Mucosa of descending colon (tissue), 3 donors: ENCODE data around the gene TUT4. TPM values are rescaled to one million over a fixed set of nuclear protein-coding genes. Genes with fewer than 3 reads are reported as not detected.
A peak's percentile ranks its signal among the peaks of the same experiment; 100 is the strongest.

Source experiments
- ATAC-seq: fragments of 200-7000 bp; cut with Tn5 transposase; one replicate; pipeline ENCODE4 v1.9.1; 2020; ENCODE audit warnings: mild to moderate bottlenecking, moderate library complexity
- DNase-seq, 3 donors: peaks; one replicate each; pipeline ENCODE4 v3.0.0-alpha.2; 2020
- H3K36me3 ChIP-seq: fragments of 200-600 bp; one replicate; pipeline ENCODE4 v1.8.0; 2021; ENCODE audit warnings: low read depth, mild to moderate bottlenecking
- H3K4me1 ChIP-seq: fragments of 200-600 bp; one replicate; pipeline ENCODE4 v1.8.0; 2021; ENCODE audit warnings: low read depth, mild to moderate bottlenecking
- H3K4me3 ChIP-seq: fragments of 200-600 bp; one replicate; pipeline ENCODE4 v1.8.0; 2021; ENCODE audit warnings: mild to moderate bottlenecking
- H3K9me3 ChIP-seq: fragments of 200-600 bp; one replicate; pipeline ENCODE4 v1.8.0; 2021; ENCODE audit warnings: mild to moderate bottlenecking
- intact Hi-C, 2 donors: fragments of 100-400 bp; cut with DNase I in 1 of 2; cut with micrococcal nuclease in 1 of 2; formaldehyde crosslinking; loops; one replicate each; pipeline versions ENCODE4 v1.11.0 to v1.11.1; 2022; cut with DNase I, micrococcal nuclease
- total RNA-seq, 3 donors: library from RNA; stranded (reverse); fragmentation: NEBNext Ultra II Directional in 2 of 3; extraction: Animal tissue kit (Norgen Biotek cat#: 25700) in 2 of 3; gene quantifications; one replicate each; pipeline versions ENCODE4 v1.2.1 to v1.2.4, GENCODE V29; 2021 to 2023
- TF ChIP-seq, protein P1 (sequence below): fragments of 200-600 bp; IDR thresholded peaks from one replicate; pipeline ENCODE4 v1.8.0; 2022; ENCODE audit warnings: antibody characterized with exemption, mild to moderate bottlenecking
- donor health status: DM: no; HTN: no; CAD: no; lungs with moderate emphysema.
- donor health status: DM: no; HTN: no; CAD: no.
- donor health status: DM: no; HTN: yes; CAD: no.

The TUT4 gene
- total RNA-seq, 3 donors from 2014 or later: 17.9 to 51.7 (median 20.8) TPM

DNA sequence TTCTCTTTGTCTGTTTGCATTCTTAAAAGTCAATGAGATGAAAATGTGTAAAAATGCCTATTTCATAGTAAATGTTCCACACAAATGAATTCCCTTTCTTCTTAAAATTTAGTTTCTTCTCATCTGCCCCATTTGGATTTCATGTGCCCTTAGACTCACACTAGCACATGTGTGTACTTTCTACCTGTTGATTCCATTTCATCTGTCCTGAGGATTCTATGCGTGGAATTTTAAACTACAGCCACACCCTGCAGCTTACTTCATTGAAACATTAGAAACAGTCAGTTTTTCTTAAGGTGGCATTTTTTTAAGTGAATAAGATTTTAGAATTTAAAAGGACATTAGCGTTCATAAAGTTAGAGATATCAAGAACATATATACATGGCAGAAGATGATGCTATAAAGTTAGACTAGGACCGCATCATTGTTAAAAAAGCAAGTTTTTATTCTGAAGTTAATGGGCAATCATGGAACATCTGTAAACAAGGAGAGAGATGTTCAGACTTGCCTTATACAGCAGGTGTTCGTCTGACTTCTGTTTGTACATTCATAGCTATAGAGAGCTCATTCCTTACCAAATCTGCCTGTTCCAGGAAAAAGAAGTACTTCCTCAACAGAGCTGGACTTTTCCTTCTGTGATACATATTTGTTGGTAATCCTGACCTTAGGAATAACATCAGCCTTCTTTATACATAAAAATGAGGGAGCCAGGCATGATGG, 3.9 kb upstream of the TUT4 start:
- DNase-seq: no peak
- no peaks in the 10 kb centered on the region for H3K9me3 ChIP-seq
- intact Hi-C loops: no loop called here
- no peak for ATAC-seq
- no peaks in the 10 kb centered on the region for H3K4me1 ChIP-seq
- H3K36me3 ChIP-seq: no peaks in the 10 kb centered on the region
- H3K4me3 ChIP-seq: no peak overlapping the region
- TF ChIP-seq, protein P1, sequence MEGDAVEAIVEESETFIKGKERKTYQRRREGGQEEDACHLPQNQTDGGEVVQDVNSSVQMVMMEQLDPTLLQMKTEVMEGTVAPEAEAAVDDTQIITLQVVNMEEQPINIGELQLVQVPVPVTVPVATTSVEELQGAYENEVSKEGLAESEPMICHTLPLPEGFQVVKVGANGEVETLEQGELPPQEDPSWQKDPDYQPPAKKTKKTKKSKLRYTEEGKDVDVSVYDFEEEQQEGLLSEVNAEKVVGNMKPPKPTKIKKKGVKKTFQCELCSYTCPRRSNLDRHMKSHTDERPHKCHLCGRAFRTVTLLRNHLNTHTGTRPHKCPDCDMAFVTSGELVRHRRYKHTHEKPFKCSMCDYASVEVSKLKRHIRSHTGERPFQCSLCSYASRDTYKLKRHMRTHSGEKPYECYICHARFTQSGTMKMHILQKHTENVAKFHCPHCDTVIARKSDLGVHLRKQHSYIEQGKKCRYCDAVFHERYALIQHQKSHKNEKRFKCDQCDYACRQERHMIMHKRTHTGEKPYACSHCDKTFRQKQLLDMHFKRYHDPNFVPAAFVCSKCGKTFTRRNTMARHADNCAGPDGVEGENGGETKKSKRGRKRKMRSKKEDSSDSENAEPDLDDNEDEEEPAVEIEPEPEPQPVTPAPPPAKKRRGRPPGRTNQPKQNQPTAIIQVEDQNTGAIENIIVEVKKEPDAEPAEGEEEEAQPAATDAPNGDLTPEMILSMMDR: no peak

DNA sequence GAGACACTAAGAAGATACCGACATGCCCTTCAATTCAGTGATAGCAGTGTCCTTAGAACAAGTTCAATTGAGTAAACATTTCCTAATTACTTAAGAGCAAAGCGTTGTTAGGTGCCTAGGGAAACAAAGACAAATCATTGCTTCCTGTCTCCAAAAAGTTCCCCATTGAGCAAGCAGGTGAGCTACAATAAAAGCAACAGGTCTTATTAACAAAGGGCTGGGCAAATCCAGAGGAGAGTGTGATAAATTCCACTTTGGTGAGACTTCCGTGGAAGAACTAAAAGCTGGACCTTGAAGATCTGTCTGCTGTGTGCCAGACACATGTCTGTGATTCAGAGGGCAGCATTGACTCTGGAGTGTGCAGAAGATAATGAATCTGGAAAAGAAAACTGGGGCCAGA, 1.9 kb upstream of the TUT4 start:
- intact Hi-C loops: no loop called here
- TF ChIP-seq, protein P1: no peak
- Histone ChIP-seq H3K36me3 (no peaks in the 10 kb centered on the region), H3K4me3 (no peak overlapping the region), H3K9me3 (no peaks in the 10 kb centered on the region), H3K4me1 (no peaks in the 10 kb centered on the region)
- DNase-seq (no peak), ATAC-seq (no peak)

DNA sequence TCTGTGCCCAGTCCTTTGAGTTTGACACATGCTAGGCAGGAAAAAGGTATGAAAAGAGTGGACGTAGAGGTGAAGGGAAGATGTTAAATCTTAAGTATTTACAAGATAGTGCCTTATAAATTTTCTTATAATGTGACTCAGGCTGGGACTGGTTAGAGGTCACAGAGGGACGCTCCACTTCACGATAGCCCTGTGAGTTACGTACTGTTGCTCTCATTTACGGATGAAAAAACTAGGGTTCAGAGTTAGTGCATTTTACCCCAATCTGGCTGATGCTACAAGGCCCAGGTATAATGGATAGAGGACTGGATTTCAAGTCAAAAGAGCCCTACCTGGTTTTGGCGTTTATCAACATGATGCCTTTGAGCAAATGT, 1.4 kb upstream of the TUT4 start:
- Histone ChIP-seq H3K36me3 (no peaks in the 10 kb centered on the region), H3K4me3 (no peak overlapping the region), H3K4me1 (no peaks in the 10 kb centered on the region), H3K9me3 (no peaks in the 10 kb centered on the region)
- TF ChIP-seq, protein P1: no peak
- intact Hi-C loops: no loop called here
- no peak for ATAC-seq
- DNase-seq: no peak

DNA sequence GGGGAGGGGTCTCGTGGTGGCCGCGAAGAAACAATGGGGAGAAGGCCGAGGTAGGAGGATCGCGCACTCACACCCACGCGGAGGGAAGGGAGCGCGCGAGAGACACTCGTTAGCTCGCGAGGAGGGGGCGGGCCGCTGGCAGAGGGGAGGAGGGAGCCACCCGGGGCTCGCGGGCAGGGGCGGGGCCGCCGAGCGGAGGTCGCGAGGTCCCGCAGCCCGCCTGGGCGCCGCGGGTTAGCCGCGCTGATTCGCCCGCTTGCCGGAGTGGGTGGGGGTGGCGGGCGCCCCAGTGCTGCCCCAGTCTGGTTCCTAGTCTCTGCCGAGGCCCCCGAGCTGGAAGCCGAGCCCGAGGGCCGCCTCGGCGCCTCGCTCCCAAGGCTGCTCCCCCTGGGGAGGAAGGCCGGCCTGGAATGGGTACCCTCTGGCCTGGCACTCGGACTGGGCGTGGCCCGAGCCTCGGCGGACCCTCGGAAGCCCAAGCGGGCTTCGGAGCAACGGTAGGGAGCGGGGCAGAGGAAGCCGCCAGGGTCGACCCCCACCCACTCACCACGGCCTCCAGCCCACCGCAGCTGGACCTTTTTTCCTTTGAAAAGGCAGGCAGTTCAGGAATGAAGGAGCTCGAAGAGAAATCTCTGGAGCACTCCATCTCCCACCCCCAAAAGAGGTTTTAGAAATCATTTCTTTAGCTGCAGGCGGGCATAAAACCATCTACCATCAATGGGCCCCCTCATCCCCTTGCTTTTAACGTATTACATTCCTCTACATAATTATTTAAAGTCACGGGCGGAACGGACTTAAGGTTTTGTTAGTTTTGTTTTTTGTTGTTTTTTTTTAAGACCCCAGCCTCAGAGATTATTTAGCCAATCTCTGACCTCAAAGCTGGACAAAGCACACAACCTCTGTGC, 722 bp upstream of the TUT4 start:
- ATAC-seq (peak; percentile 88), DNase-seq (peak; percentile 80 to 91 (median 87))
- peak overlapping the region; percentile 88 for H3K4me3 ChIP-seq
- no peaks in the 10 kb centered on the region for H3K36me3 ChIP-seq
- TF ChIP-seq, protein P1: no peak
- H3K4me1 ChIP-seq: no peaks in the 10 kb centered on the region
- H3K9me3 ChIP-seq: no peaks in the 10 kb centered on the region
- intact Hi-C loops: no loop called here

DNA sequence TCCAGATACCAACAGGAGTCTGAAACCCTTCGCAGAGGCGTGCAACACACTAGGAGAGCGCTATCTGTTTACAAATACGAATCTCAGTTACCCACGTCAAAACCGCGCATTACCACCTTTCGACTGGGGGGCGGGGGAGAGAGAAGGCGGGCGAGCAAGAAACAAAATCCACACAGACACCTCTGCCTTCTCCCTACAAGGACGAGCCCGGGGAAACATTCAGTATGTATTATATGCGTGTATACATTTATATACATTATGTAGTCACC, 722 bp downstream of the TUT4 start:
- Histone ChIP-seq H3K4me3 (peak overlapping the region; percentile 88), H3K9me3 (no peaks in the 10 kb centered on the region), H3K4me1 (no peaks in the 10 kb centered on the region), H3K36me3 (no peaks in the 10 kb centered on the region)
- peak; percentile 54 for ATAC-seq
- TF ChIP-seq, protein P1: no peak
- DNase-seq: peak; percentile 58 to 65 (median 63)
- intact Hi-C loops: no loop called here
